ENCODE results near the gene SHC2.

DNA sequence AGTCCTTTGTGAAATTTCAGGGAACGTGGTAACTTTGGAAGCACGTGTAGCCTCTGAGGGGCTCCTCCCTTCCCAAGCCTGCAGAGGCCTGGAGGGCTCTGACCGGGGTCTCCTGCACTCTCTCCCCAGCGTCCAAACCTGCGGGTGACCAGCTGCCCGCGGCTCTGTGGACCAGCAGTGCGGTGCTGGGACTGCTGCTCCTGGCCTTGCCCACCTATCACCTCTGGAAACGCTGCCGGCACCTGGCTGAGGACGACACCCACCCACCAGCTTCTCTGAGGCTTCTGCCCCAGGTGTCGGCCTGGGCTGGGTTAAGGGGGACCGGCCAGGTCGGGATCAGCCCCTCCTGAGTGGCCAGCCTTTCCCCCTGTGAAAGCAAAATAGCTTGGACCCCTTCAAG lies 43.8 kb upstream of the SHC2 start:
- TF ChIP-seq, protein P1, sequence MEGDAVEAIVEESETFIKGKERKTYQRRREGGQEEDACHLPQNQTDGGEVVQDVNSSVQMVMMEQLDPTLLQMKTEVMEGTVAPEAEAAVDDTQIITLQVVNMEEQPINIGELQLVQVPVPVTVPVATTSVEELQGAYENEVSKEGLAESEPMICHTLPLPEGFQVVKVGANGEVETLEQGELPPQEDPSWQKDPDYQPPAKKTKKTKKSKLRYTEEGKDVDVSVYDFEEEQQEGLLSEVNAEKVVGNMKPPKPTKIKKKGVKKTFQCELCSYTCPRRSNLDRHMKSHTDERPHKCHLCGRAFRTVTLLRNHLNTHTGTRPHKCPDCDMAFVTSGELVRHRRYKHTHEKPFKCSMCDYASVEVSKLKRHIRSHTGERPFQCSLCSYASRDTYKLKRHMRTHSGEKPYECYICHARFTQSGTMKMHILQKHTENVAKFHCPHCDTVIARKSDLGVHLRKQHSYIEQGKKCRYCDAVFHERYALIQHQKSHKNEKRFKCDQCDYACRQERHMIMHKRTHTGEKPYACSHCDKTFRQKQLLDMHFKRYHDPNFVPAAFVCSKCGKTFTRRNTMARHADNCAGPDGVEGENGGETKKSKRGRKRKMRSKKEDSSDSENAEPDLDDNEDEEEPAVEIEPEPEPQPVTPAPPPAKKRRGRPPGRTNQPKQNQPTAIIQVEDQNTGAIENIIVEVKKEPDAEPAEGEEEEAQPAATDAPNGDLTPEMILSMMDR (IDR thresholded peaks at IDR 0.05; ENCODE audit: insufficient read depth, low read depth, low read length) = no peak
- TF ChIP-seq EZH2 (IDR thresholded peaks at IDR 0.05; ENCODE audit: insufficient read depth, low read length) = no peak
